ENCODE results near the gene ZNHIT3. TPM values are rescaled to one million over a fixed set of nuclear protein-coding genes. Genes with fewer than 3 reads are reported as not detected.

Gene ZNHIT3
- total RNA-seq, 4 donors from 2014 or later: 19.8 to 35.2 (median 25.4) TPM

GRCh38 chr17:36500745-36501225, 14.3 kb downstream of the ZNHIT3 start:
- DNase-seq (ENCODE audit: low spot score): no peak
- TF ChIP-seq CTCF (IDR thresholded peaks at IDR 0.05): no peak
- no peak for ATAC-seq (ENCODE audit: low FRiP score)

- no peak for TF ChIP-seq CTCF (IDR thresholded peaks at IDR 0.05)
- ATAC-seq (ENCODE audit: low FRiP score): no peak
- no peak for DNase-seq (ENCODE audit: low spot score)
Observed at GRCh38 chr17:36501351-36501750, 14.9 kb downstream of the ZNHIT3 start.

- ATAC-seq (ENCODE audit: low FRiP score): no peak
Observed at GRCh38 chr17:36501963-36502362, 15.5 kb downstream of the ZNHIT3 start.

GRCh38 chr17:36503456-36504155, 17.1 kb downstream of the ZNHIT3 start:
- ATAC-seq (ENCODE audit: low FRiP score) (no peak), DNase-seq (ENCODE audit: low spot score) (no peak)
- no peak for TF ChIP-seq CTCF (IDR thresholded peaks at IDR 0.05)

More at GRCh38 chr17:36501963-36502362, 15.5 kb downstream of the ZNHIT3 start:
- TF ChIP-seq CTCF (IDR thresholded peaks at IDR 0.05): no peak
- no peak for DNase-seq (ENCODE audit: low spot score)

- DNase-seq (ENCODE audit: low spot score): no peak
- ATAC-seq (ENCODE audit: low FRiP score): no peak
- TF ChIP-seq CTCF (IDR thresholded peaks at IDR 0.05): no peak
Observed at GRCh38 chr17:36504156-36504545, 17.7 kb downstream of the ZNHIT3 start.

GRCh38 chr17:36505171-36505570, 18.7 kb downstream of the ZNHIT3 start:
- no peak for ATAC-seq (ENCODE audit: low FRiP score)
- DNase-seq (ENCODE audit: low spot score): no peak
- TF ChIP-seq CTCF (IDR thresholded peaks at IDR 0.05): no peak

GRCh38 chr17:36506249-36506826, 19.9 kb downstream of the ZNHIT3 start:
- DNase-seq (ENCODE audit: low spot score) (no peak), ATAC-seq (ENCODE audit: low FRiP score) (no peak)
- TF ChIP-seq CTCF (IDR thresholded peaks at IDR 0.05): no peak
